Gastrocnemius medialis (tissue), 4 donors: ENCODE measurements around the gene DCAF17. TPM values are rescaled to one million over a fixed set of nuclear protein-coding genes. Genes with fewer than 3 reads are reported as not detected.
"Not testable (repeated sequence)": the region's sequence is repeated elsewhere in the genome, so short reads cannot be mapped to it uniquely, and the experiment has no call there.

Source experiments
- ATAC-seq, 2 donors: fragments of 150-250 bp; one replicate each; pipeline ENCODE4 v1.9.1; 2016
- DNase-seq, 2 donors: peaks; one replicate each; pipeline ENCODE4 v3.0.0-alpha.2; 2019
- H3K27ac ChIP-seq, 4 donors: fragments of 200-600 bp; sonication (generic); 1 replicate in 1 of 4; 2 replicates in 3 of 4; pipeline ENCODE4 v1.5.1; 2016 to 2018; ENCODE audit warnings: mild to moderate bottlenecking in 2 of 4, moderate library complexity in 1 of 4
- H3K27me3 ChIP-seq, 3 donors: fragments of 200-600 bp; sonication (generic) in 2 of 3; 1 replicate in 1 of 3; 2 replicates in 2 of 3; pipeline versions ENCODE4 v1.5.1 to v1.6.0; 2016 to 2019; ENCODE audit warnings: mild to moderate bottlenecking in 1 of 3, moderate library complexity in 1 of 3
- H3K36me3 ChIP-seq, 2 donors: fragments of 200-600 bp; sonication (generic) in 1 of 2; one replicate each; pipeline ENCODE4 v1.5.1; 2017 to 2018
- H3K4me1 ChIP-seq, 2 donors: fragments of 200-600 bp; sonication (generic) in 1 of 2; one replicate each; pipeline ENCODE4 v1.5.1; 2016 to 2017; ENCODE audit warnings: mild to moderate bottlenecking in 2 of 2
- H3K4me3 ChIP-seq, 4 donors: fragments of 200-600 bp; sonication (generic) in 3 of 4; 1 replicate in 1 of 4; 2 replicates in 3 of 4; pipeline ENCODE4 v1.5.1; 2016 to 2019; ENCODE audit warnings: mild to moderate bottlenecking in 2 of 4
- H3K9me3 ChIP-seq, 3 donors: fragments of 200-600 bp; sonication (generic) in 2 of 3; 1 replicate in 1 of 3; 2 replicates in 2 of 3; pipeline ENCODE4 v1.5.1; 2016 to 2019
- POLR2A ChIP-seq, 2 donors: fragments of 450-650 bp; IDR thresholded peaks; one replicate each; pipeline ENCODE4 v1.6.1; 2017; ENCODE audit warnings: antibody characterized with exemption in 2 of 2, mild to moderate bottlenecking in 2 of 2, moderate library complexity in 2 of 2
- in situ Hi-C, 4 donors: fragments of 200-750 bp; cut with MboI; loops; one replicate each; pipeline versions ENCODE4 v1.15.0 to v1.8.0; 2017; ENCODE audit warnings: low sequenced_read_pairs in 4 of 4
- intact Hi-C: fragments of 100-400 bp; cut with DNase I; formaldehyde crosslinking; loops from one replicate; pipeline ENCODE4 v1.15.1; 2023; ENCODE audit warnings: low total_unique reads
- total RNA-seq, 4 donors: library from RNA; depleted of rRNA; stranded (reverse); fragments of >200 nt; gene quantifications; one replicate each; pipeline versions ENCODE4 v1.1.0 to v1.2.3, GENCODE V29; 2016
- TF ChIP-seq, protein P1 (sequence below), 5 experiments: fragments of 450-650 bp in 3 of 5; fragments of 200-600 bp in 2 of 5; sonication (generic) in 2 of 5; IDR thresholded peaks in 4 of 5; conservative IDR thresholded peaks in 1 of 5; 1 replicate in 4 of 5; 2 replicates in 1 of 5; pipeline ENCODE4 v1.5.1; 2016 to 2019; ENCODE audit warnings: antibody characterized with exemption in 5 of 5, mild to moderate bottlenecking in 3 of 5, moderate library complexity in 3 of 5

The DCAF17 gene
- total RNA-seq, 4 donors from 2014 or later = 5.2 to 22.8 (median 8.9) TPM

- H3K4me3 ChIP-seq = no peak overlapping the region
- no peaks in the 10 kb centered on the region for H3K4me1 ChIP-seq
- H3K9me3 ChIP-seq = peaks cover 0 to 3% (median 0%) of the 10 kb centered on the region in 3 donors
- no peaks in the 10 kb centered on the region for H3K27me3 ChIP-seq
- intact Hi-C loops = no loop called here
- no peak overlapping the region for H3K27ac ChIP-seq
- ATAC-seq = no peak
- in situ Hi-C loops = no loop called here
- H3K36me3 ChIP-seq = no peaks in the 10 kb centered on the region
- TF ChIP-seq, protein P1, sequence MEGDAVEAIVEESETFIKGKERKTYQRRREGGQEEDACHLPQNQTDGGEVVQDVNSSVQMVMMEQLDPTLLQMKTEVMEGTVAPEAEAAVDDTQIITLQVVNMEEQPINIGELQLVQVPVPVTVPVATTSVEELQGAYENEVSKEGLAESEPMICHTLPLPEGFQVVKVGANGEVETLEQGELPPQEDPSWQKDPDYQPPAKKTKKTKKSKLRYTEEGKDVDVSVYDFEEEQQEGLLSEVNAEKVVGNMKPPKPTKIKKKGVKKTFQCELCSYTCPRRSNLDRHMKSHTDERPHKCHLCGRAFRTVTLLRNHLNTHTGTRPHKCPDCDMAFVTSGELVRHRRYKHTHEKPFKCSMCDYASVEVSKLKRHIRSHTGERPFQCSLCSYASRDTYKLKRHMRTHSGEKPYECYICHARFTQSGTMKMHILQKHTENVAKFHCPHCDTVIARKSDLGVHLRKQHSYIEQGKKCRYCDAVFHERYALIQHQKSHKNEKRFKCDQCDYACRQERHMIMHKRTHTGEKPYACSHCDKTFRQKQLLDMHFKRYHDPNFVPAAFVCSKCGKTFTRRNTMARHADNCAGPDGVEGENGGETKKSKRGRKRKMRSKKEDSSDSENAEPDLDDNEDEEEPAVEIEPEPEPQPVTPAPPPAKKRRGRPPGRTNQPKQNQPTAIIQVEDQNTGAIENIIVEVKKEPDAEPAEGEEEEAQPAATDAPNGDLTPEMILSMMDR (IDR thresholded peaks at IDR 0.05 in 4 of 5, conservative IDR thresholded peaks at IDR 0.05 in 1 of 5) = no peak
- TF ChIP-seq POLR2A (IDR thresholded peaks at IDR 0.05) = no peak
- DNase-seq = no peak
These were observed 57.3 kb downstream of the DCAF17 start for GRCh38 chr2:171491292-171491691.

DNA sequence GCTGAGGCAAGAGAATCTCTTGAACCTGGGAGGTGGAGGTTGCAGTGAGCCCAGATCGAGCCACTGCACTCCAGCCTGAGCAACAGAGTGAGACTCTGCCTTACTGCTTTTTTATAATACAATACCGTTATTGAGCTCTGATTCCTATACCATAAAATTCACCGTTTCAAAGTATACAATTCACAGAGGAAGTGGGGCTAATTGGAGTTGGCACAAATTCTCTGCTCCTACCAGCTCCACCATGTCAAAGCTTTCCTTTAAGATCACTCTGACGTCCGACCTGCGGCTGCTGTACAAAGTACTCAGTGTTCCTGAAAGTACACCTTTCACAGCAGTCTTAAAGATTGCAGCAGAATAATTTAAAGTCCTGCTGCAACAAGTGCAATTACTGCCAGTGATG, 58.6 kb downstream of the DCAF17 start:
- ATAC-seq (no peak), DNase-seq (no peak)
- H3K27me3 ChIP-seq = no peaks in the 10 kb centered on the region
- TF ChIP-seq, protein P1 (IDR thresholded peaks at IDR 0.05 in 4 of 5, conservative IDR thresholded peaks at IDR 0.05 in 1 of 5) = no peak
- TF ChIP-seq POLR2A (IDR thresholded peaks at IDR 0.05) = no peak
- H3K4me3 ChIP-seq = no peak overlapping the region
- H3K36me3 ChIP-seq = no peaks in the 10 kb centered on the region
- H3K4me1 ChIP-seq = no peaks in the 10 kb centered on the region
- intact Hi-C loops (no loop called here), in situ Hi-C loops (no loop called here)
- no peak overlapping the region for H3K27ac ChIP-seq
- H3K9me3 ChIP-seq = peaks cover 0 to 3% (median 0%) of the 10 kb centered on the region in 3 donors

- H3K4me1 ChIP-seq, DNase-seq, H3K4me3 ChIP-seq, in situ Hi-C loops, H3K27ac ChIP-seq, H3K36me3 ChIP-seq, H3K9me3 ChIP-seq, ATAC-seq, intact Hi-C loops, H3K27me3 ChIP-seq: not testable (repeated sequence)
These were observed 63.6 kb downstream of the DCAF17 start for GRCh38 chr2:171497664-171498063.

DNA sequence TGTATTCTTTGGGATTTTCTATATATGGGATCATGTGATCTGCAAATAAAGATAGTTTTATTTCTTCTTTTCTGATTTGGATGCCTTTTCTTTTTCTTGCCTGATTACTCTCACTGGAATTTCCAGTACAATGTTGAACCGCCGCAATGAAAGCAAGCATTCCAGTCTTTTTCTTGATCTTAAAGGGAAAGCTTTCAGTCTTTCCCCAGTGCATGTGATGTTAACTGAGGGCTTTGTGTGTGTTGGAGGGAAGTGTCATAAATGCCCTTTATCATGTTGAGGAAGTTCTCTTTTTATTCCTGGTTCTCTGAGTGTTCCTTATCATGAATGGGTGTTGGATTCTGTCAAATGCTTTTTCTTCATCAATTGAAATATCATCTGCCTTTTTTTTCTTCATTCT, 71.3 kb downstream of the DCAF17 start:
- DNase-seq (no peak), ATAC-seq (no peak)
- H3K4me1 ChIP-seq = no peaks in the 10 kb centered on the region
- TF ChIP-seq POLR2A (IDR thresholded peaks at IDR 0.05) = no peak
- TF ChIP-seq, protein P1 (IDR thresholded peaks at IDR 0.05 in 4 of 5, conservative IDR thresholded peaks at IDR 0.05 in 1 of 5) = no peak
- intact Hi-C loops (no loop called here), in situ Hi-C loops (no loop called here)
- no peaks in the 10 kb centered on the region for H3K9me3 ChIP-seq
- no peaks in the 10 kb centered on the region for H3K36me3 ChIP-seq
- no peaks in the 10 kb centered on the region for H3K27me3 ChIP-seq
- H3K4me3 ChIP-seq = no peak overlapping the region
- no peak overlapping the region for H3K27ac ChIP-seq

GRCh38 chr2:171509945-171510731, 76.1 kb downstream of the DCAF17 start:
- intact Hi-C loops = no loop called here

More at GRCh38 chr2:171509945-171510731, 76.1 kb downstream of the DCAF17 start:
- Histone ChIP-seq H3K27ac (no peak overlapping the region), H3K36me3 (no peaks in the 10 kb centered on the region), H3K4me3 (no peak overlapping the region), H3K4me1 (no peaks in the 10 kb centered on the region), H3K9me3 (no peaks in the 10 kb centered on the region), H3K27me3 (no peaks in the 10 kb centered on the region)
- in situ Hi-C loops = no loop called here
- ATAC-seq = no peak
- no peak for DNase-seq
- TF ChIP-seq, protein P1 (IDR thresholded peaks at IDR 0.05 in 4 of 5, conservative IDR thresholded peaks at IDR 0.05 in 1 of 5) = no peak
- TF ChIP-seq POLR2A (IDR thresholded peaks at IDR 0.05) = no peak
